HG02840 (cell line): Measurements from ENCODE around the gene CEACAM4.
"Not testable (repeated sequence)": the region's sequence is repeated elsewhere in the genome, so short reads cannot be mapped to it uniquely, and the experiment has no call there.

ENCODE experiments used
- ATAC-seq: cut with Tn5 transposase; IDR thresholded peaks from one replicate; pipeline ENCODE4 v1.9.1; 2021; ENCODE audit warnings: mild to moderate bottlenecking, moderate library complexity, moderate number of reproducible peaks; ENCODE audit not compliant: unreplicated experiment, low FRiP score

Gene CEACAM4

GRCh38 chr19:41626877-41627276 lies at the start of gene CEACAM4:
CEACAM4 (minus strand) TSS chr19:41627074; CDS start chr19:41626963, 111 bp downstream.
- no peak for ATAC-seq

DNA sequence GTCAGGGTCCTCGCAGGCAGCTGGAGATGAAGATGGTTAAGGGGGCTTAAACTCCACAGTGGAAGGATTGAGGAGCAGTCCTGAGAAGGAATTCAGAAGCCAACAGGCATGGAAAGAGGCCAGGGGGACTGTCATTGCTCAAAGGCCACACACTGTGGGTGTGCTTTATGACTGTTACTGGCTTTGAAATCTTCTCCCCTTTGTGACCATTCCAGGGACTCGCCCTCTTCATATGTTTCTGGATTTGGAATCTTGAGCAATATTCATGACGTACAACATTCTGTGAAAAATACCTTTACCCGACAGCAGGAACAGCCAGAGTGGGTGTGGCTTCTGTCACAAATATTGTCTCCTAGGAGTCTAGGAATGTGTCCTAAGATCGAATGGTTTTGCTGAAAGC lies 44.6 kb upstream of the CEACAM4 start:
- no peak for ATAC-seq

DNA sequence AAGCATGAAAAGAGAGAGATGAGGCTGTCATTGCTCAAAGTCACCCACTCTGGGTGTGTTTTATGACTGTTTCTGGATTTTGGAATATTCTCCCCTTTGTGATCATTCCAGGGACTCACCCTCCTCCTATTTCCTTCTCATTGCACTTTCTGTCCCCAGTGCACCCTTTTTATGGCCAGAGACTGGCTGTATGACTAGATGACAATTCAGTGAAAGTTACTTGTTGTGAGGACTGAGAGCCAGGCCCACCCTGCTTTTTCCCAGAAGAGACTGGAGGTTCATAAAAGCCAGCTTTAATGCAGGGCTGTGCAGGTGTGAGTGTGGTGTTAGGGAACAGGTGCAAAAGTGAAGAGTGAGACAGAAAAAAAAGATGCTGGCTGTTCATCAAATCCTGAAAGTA lies 43.9 kb upstream of the CEACAM4 start:
- no peak for ATAC-seq

GRCh38 chr19:41668315-41668714 lies 41.4 kb upstream of the CEACAM4 start:
- no peak for ATAC-seq

DNA sequence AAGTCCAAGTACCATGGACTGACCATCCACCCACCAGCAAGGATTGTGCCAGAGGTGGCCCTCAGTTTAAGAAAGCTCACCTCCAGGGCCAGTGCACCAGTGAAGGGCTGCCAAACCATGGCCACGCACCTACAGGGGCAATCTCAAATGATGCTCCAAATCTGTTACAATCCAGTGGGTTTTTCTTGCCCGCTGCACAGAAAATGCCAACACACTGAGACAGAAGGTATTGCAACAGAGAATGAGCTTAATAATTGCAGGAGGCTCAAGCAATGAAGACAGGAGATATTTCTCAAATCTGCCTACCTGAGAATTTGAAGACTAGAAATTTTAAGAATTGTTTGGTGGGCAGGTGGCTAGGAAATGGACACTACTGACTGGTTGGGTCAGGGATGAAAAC lies 39.2 kb upstream of the CEACAM4 start:
- ATAC-seq: no peak

DNA sequence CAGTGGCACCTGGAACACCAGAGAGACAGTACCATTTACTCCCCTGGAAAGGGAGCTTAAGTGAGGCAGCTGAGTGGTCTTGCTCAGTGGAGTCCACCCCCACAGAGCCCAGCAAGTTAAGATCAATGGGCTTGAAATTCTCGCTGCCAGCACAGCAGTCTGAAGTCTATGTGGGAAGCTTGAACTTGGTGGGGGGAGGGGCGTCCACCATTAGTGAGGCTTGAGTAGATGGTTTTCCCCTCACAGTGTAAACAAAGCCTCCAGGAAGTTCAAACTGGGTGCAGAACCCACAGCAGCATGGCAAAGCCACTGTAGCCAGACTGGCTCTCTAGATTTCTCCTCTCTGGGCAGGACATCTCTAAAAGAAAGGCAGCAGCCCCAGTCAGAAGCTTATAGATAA lies 30.3 kb upstream of the CEACAM4 start:
- ATAC-seq: no peak

GRCh38 chr19:41656756-41657155 lies 29.9 kb upstream of the CEACAM4 start:
- not testable (repeated sequence) for ATAC-seq

GRCh38 chr19:41652250-41652649 lies 25.4 kb upstream of the CEACAM4 start:
- ATAC-seq: no peak

DNA sequence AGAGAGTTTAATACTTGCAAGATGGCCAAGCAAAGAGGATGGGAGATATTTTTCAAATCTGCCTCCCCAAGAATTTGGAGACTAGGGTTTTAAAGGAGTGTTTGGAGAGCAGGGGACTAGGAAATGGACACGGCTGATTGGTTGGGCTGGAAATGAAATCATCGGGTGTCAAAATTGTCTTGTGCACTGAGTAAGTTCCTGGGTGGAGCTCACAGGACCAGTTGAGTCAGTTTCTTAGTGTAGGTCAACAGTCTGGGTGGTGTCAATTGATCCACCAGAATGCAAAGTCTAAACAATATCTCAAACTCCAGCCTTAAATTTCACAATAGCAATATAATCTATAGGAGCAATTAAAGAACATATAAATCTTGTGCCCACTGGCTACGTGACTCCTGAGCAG lies 23.0 kb upstream of the CEACAM4 start:
- ATAC-seq: no peak

DNA sequence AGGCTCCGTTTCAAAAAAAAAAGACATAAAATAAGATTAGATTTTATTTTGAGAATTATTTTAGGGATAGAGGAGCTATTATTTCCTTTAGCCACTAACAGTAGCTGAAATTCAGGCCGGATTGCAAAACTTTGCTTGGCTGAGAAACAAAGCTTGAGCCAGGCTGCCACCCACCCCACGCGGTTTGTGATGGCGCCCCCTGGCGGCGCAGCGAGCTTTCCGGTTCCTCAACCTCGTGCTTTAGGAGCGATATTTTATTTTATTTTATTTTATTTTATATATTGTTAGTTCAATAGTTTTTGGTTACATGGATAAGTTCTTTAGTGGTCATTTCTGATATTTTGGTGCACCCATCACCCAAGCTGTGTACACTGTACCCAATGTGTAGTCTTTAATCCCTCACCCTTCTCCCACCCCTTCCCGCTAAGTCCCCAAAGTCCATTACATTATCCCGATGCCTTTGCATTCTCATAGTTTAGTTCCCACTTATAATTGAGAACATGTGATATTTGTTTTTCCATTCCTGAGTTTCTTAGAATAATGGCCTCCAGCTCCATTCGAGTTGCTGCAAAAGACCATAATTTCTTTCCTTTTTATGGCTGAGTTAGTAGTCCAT lies 19.8 kb upstream of the CEACAM4 start:
- no peak for ATAC-seq

DNA sequence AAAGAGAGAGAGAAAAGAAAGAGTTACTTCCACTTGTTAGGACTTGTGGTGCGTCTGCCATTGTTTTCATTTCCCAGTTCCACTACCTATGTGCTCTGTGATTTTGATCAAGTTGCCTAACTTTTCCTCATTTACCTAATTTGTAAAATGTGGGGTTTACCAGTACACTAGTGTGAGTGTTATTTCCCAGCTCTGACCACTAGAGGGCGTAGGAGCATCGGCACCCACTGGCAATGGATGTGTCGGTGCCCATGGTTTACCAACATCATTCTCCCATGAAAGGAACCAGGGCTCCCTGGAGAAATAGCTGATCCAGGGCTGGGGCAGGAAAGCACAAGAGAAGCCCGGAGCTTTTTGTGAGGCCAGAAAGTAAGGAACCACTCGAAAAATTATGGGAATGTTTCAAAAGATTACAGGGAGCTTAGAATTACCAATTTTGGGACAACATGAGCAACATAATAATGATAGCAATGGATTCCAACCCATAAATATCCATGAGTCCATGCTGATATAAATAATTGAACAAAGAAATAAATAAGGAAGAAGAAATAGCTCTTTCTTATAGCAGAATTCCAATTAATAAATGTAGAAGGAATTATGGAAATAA lies 15.1 kb upstream of the CEACAM4 start:
- no peak for ATAC-seq

GRCh38 chr19:41638641-41639081 lies 11.8 kb upstream of the CEACAM4 start:
- no peak for ATAC-seq

- no peak for ATAC-seq
These were observed 10.6 kb upstream of the CEACAM4 start for GRCh38 chr19:41637484-41637883.

- no peak for ATAC-seq
These were observed 1.2 kb upstream of the CEACAM4 start for GRCh38 chr19:41627966-41628675.

DNA sequence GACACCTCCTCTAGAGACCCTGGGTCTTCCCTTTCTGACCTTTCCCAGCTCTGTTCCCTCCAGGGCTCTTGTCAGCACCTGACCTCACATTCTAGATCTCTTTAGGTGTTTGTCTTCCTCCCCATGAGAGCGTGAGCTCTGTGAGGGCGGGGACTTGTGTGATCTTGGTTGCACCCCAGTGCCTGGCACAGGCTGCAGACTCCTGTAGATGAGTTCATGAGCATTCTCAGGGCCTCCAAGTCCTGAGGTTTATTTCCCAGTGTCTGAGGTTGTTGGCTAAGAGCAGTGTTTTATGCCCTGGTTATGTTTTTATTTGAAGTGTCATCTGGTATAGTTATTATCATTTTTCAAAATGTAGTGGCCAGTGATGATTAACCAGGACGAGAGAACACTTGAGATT lies 596 bp downstream of the CEACAM4 start:
- ATAC-seq: no peak

- ATAC-seq: no peak
These were observed 1.9 kb downstream of the CEACAM4 start for GRCh38 chr19:41624937-41625336.

- no peak for ATAC-seq
These were observed 2.4 kb downstream of the CEACAM4 start for GRCh38 chr19:41624515-41624914.

GRCh38 chr19:41623360-41623759 lies 3.5 kb downstream of the CEACAM4 start:
- ATAC-seq: no peak

GRCh38 chr19:41621654-41622053 lies 5.2 kb downstream of the CEACAM4 start:
- ATAC-seq: no peak

DNA sequence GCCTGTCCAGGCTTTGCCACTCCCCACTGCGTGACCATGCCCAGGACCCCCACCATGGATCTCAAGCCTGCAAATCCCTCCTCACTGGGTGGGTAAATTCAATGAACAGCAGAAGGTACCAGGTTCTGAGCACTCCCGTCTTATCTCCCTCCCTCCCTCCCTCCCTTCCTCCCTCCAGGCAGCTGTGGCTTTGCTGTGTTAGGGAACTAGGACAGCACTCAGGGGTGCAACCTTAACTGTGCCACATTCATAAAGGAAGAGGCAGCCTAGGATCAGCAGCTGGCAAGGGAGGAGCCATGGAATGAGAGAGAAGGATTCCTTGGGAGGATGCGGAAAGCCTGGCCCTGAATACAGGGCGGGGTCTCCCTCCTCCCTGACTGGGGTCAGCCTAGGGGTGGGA lies 5.6 kb downstream of the CEACAM4 start:
- no peak for ATAC-seq

- ATAC-seq: no peak
These were observed 6.7 kb downstream of the CEACAM4 start for GRCh38 chr19:41620171-41620570.

DNA sequence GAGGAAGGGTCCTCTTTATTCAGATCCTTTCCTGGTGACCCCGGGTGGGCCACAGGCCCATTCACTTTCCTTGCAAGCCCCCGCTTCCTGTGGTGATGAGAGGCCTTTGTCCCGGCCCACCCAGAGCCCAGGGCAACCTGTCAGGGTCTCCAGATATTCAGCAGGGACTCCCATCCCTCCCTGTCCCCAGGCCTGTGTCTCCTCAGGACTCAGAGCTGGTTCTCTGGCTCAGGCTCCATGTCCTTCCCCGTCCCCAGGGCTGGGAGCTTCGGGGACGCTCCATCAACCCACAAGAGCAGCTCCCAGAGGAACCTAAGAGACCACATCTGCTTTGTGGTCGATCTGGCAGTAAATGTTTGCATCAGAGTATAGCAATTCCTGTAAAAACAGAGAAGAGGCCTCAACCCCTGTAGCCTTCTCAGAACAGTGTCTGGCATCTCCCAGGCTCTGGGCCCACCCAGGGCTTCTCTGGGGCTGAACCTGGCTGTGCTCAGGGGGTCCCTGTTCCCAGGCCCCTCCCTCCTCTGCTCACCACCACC lies 7.8 kb downstream of the CEACAM4 start:
- no peak for ATAC-seq
